H1 (cell line): ENCODE data around the gene HMGA1. TPM values are rescaled to one million over a fixed set of nuclear protein-coding genes. Genes with fewer than 3 reads are reported as not detected.
A peak's percentile ranks its signal among the peaks of the same experiment; 100 is the strongest.

Experiments used
- ASH2L ChIP-seq: fragments of 200-600, 300-600 bp; sonication (generic); IDR thresholded peaks from one replicate; pipeline ENCODE4 v1.7.1; 2017; ENCODE audit warnings: low read length
- BACH1 ChIP-seq: IDR thresholded peaks from 2 replicates; pipeline ENCODE4 v1.6.1; 2012; ENCODE audit warnings: low read length, improper control_type of control experiment
- BCL11A ChIP-seq, 2 experiments: IDR thresholded peaks; one replicate each; pipeline ENCODE4 v1.6.1; 2011; ENCODE audit warnings: low read depth in 2 of 2, low read length in 2 of 2, mild to moderate bottlenecking in 2 of 2
- CBX5 ChIP-seq: fragments of 300-800, 300-1000 bp; sonication (generic); IDR thresholded peaks from 2 replicates; pipeline ENCODE4 v1.7.1; 2016; ENCODE audit warnings: antibody characterized with exemption, low read length, low read depth
- CBX8 ChIP-seq: fragments of 300-800, 300-1000 bp; sonication (generic); IDR thresholded peaks from 2 replicates; pipeline ENCODE4 v1.7.1; 2016; ENCODE audit warnings: low read depth, low read length, borderline replicate concordance
- CHD1 ChIP-seq: IDR thresholded peaks from 2 replicates; pipeline ENCODE4 v1.6.1; 2012; ENCODE audit warnings: low read depth, low read length, improper control_type of control experiment
- CREB1 ChIP-seq: IDR thresholded peaks from 2 replicates; pipeline ENCODE4 v1.6.1; 2012; ENCODE audit warnings: inconsistent platforms
- EGR1 ChIP-seq: IDR thresholded peaks from 2 replicates; pipeline ENCODE4 v1.6.1; 2011; ENCODE audit warnings: low read depth, low read length, borderline replicate concordance
- JUN ChIP-seq: IDR thresholded peaks from 2 replicates; pipeline ENCODE4 v1.6.1; 2011; ENCODE audit warnings: low read depth, mild to moderate bottlenecking, improper control_type of control experiment, low read length
- KDM1A ChIP-seq: fragments of 200-600, 300-600 bp; sonication (generic); IDR thresholded peaks from 2 replicates; pipeline ENCODE4 v1.7.1; 2016; ENCODE audit warnings: mild to moderate bottlenecking, low read length, borderline replicate concordance
- MAFK ChIP-seq: IDR thresholded peaks from 2 replicates; pipeline ENCODE4 v1.6.1; 2012; ENCODE audit warnings: low read depth, mild to moderate bottlenecking, improper control_type of control experiment, low read length
- NANOG ChIP-seq: IDR thresholded peaks from 2 replicates; pipeline ENCODE4 v1.6.1; 2011; ENCODE audit warnings: low read length, low read depth, mild to moderate bottlenecking, inconsistent platforms; ENCODE audit not compliant: insufficient read depth, poor library complexity, severe bottlenecking
- PHF8 ChIP-seq: fragments of 200-600 bp; sonication (generic); conservative IDR thresholded peaks from 2 replicates; pipeline ENCODE4 v1.7.1; 2012; ENCODE audit warnings: low read depth, mild to moderate bottlenecking, inconsistent platforms, low read length, moderate library complexity
- POLR2A ChIP-seq, 2 experiments: IDR thresholded peaks; 1 replicate in 1 of 2; 2 replicates in 1 of 2; pipeline ENCODE4 v1.6.1; 2011; ENCODE audit warnings: low read depth in 2 of 2, low read length in 2 of 2, mild to moderate bottlenecking in 2 of 2; ENCODE audit errors: control extremely low read depth in 1 of 2
- POU5F1 ChIP-seq: IDR thresholded peaks from 2 replicates; pipeline ENCODE4 v1.6.1; 2011; ENCODE audit warnings: low read depth, mild to moderate bottlenecking, low read length, moderate library complexity
- RAD21 ChIP-seq, 2 experiments: IDR thresholded peaks in 1 of 2; conservative IDR thresholded peaks in 1 of 2; 2 replicates each; pipeline ENCODE4 v1.6.1; 2011; ENCODE audit warnings: low read depth in 2 of 2, low read length in 2 of 2, improper control_type of control experiment in 1 of 2, inconsistent platforms in 1 of 2, mild to moderate bottlenecking in 1 of 2, moderate library complexity in 1 of 2
- RBBP5 ChIP-seq: IDR thresholded peaks from 2 replicates; pipeline ENCODE4 v1.7.1; 2012; ENCODE audit warnings: low read depth, mild to moderate bottlenecking, inconsistent platforms, low read length, moderate library complexity, borderline replicate concordance
- SIN3A ChIP-seq, 2 experiments: IDR thresholded peaks in 1 of 2; conservative IDR thresholded peaks in 1 of 2; 2 replicates each; pipeline ENCODE4 v1.6.1; 2011 to 2012; ENCODE audit warnings: low read length in 2 of 2, improper control_type of control experiment in 1 of 2, low read depth in 1 of 2, mild to moderate bottlenecking in 1 of 2
- SP4 ChIP-seq: IDR thresholded peaks from 2 replicates; pipeline ENCODE4 v1.6.1; 2012; ENCODE audit warnings: low read length, inconsistent platforms
- YY1 ChIP-seq: IDR thresholded peaks from 2 replicates; pipeline ENCODE4 v1.6.1; 2011; ENCODE audit warnings: low read depth, mild to moderate bottlenecking, low read length
- polyA plus RNA-seq, 7 experiments: library from polyadenylated mRNA; depleted of rRNA in 3 of 7; stranded (reverse) in 5 of 7; unstranded in 2 of 7; fragments of >200 nt in 5 of 7; fragments of 200-250 nt in 2 of 7; gene quantifications; 1 replicate in 5 of 7; 2 replicates in 1 of 7; 4 replicates in 1 of 7; pipeline versions ENCODE4 v1.2.1 to v1.2.3, GENCODE V29; 2011 to 2013; ENCODE audit warnings: missing spikeins in 2 of 7, mixed read lengths in 2 of 7
- total RNA-seq: library from RNA; stranded (reverse); fragmentation: NEBNext Ultra II Directional; extraction: Animal tissue kit (Norgen Biotek cat#: 25700); gene quantifications from 2 replicates; pipeline ENCODE4 v1.2.1, GENCODE V29; 2021
- TF ChIP-seq, protein P1 (sequence below): IDR thresholded peaks from 2 replicates; pipeline ENCODE4 v1.6.1; 2011; ENCODE audit warnings: low read length, improper control_type of control experiment
- TF ChIP-seq, protein P2 (sequence below): IDR thresholded peaks from 2 replicates; pipeline ENCODE4 v1.6.1; 2011; ENCODE audit warnings: low read depth, mild to moderate bottlenecking, low read length; ENCODE audit not compliant: insufficient read depth

HMGA1 gene
- total and polyA plus RNA-seq, 2 of the 8 experiments (the other 6 are each of a cell fraction or from before 2014, with no cell fraction given), result 1,557 to 2,636 TPM

DNA sequence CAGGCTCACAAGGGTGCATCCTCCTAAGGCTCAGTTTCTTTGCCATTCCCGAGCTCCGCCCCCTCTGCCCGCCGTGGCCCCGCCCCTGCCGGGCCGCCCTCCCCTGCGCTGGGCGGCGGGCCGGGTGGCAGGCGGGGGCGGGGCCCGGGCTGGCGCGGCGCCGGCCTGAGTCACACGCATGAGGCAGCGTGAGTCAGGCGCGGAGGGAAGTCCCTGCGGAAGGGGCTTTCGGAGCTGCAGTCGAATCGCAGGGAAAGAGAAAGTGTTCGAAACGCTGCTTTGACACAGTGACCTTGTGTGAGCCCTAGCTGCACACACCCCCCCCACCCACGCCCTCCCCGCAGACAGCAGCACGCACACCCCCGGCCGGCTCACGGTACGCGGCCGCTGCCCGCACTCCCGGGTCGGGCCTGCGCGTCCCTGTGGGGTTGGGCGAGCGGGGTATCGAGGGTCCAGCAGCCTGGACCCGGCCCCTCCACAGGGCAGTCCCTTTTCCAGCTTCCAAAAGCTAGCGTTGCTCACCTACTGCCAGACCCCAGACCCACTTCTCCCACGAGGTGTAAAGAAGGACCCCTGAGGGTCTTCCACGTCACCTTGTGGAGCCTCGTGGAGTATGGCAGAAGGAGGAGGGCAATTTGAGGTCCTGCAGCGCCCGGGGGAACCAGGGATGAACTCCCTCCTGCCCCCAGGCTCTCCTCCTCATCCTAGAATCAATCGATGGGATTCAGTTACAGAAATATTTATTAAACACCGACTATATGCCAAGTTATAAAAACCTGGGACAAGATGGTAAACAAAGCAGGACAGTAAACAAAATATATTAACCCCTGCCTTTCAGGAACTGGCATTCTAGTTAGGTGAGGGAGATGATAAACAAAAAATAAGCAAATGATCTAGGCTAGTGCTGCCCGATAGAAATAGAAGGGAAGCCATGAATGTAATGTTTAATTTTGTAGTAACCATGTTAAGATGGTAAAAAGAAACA is 12.4 kb upstream of the HMGA1 start (continued):
- TF ChIP-seq SIN3A (conservative IDR thresholded peaks at IDR 0.05 in 1 of 2, IDR thresholded peaks at IDR 0.05 in 1 of 2; ENCODE audit: low read depth in 1 of 2, low read length in 2 of 2) (0 out of 4 replicates have a peak, but pooled peaks of 1 of the 2 experiments have one; percentile 31), RAD21 (IDR thresholded peaks at IDR 0.05 in 1 of 2, conservative IDR thresholded peaks at IDR 0.05 in 1 of 2; ENCODE audit: low read depth in 2 of 2, low read length in 2 of 2) (no peak), CBX5 (no peak), MAFK (no peak; the same call in 1 of the 2 replicates), CREB1 (peak; percentile 20; the same call in 1 of the 2 replicates), CBX8 (no peak), ASH2L (no peak), KDM1A (no peak), BCL11A (IDR thresholded peaks at IDR 0.05; ENCODE audit: low read depth in 2 of 2, low read length in 2 of 2) (no peak), EGR1 (peak; percentile 43), CHD1 (no peak), BACH1 (peak; percentile 76), POLR2A (IDR thresholded peaks at IDR 0.05; ENCODE audit: control extremely low read depth in 1 of 2, low read depth in 2 of 2, low read length in 2 of 2) (peak in 1 of 2 experiments; percentile 65; a peak in 2 of 3 replicates), SP4 (no peak), NANOG (no peak), POU5F1 (no peak), RBBP5 (no peak), YY1 (no peak), JUN (no peak), PHF8 (no peak; the same call in 1 of the 2 replicates)
- TF ChIP-seq, protein P1, sequence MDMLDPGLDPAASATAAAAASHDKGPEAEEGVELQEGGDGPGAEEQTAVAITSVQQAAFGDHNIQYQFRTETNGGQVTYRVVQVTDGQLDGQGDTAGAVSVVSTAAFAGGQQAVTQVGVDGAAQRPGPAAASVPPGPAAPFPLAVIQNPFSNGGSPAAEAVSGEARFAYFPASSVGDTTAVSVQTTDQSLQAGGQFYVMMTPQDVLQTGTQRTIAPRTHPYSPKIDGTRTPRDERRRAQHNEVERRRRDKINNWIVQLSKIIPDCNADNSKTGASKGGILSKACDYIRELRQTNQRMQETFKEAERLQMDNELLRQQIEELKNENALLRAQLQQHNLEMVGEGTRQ, result no peak
- TF ChIP-seq, protein P2, sequence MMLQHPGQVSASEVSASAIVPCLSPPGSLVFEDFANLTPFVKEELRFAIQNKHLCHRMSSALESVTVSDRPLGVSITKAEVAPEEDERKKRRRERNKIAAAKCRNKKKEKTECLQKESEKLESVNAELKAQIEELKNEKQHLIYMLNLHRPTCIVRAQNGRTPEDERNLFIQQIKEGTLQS, result no peak
